H1 (cell line): ENCODE measurements around the gene BRD3OS. TPM values are rescaled to one million over a fixed set of nuclear protein-coding genes. Genes with fewer than 3 reads are reported as not detected.

Source experiments
- CTCF ChIA-PET: fragments of 300-600 bp; sonication (Branson Sonifier 250); formaldehyde crosslinking; loops from one replicate; lab custom pipeline; 2021; ENCODE audit not compliant: partially characterized antibody; lab: Charles Lee
- POLR2A ChIA-PET: fragments of 300-600 bp; sonication (Branson Sonifier 250); formaldehyde crosslinking; loops from one replicate; lab custom pipeline; 2021; ENCODE audit warnings: inconsistent platforms; ENCODE audit not compliant: partially characterized antibody; lab: Charles Lee
- DNase-seq, 2 experiments: peaks; one replicate each; pipeline versions ENCODE4 v3.0.0 to v3.0.0-alpha.2; 2010 to 2022; ENCODE audit warnings: low spot score in 2 of 2, low read depth in 1 of 2, mixed read lengths in 1 of 2
- FAIRE-seq: peaks from 2 replicates; lab custom pipeline; 2011; peaks lifted over from hg19 to GRCh38; lab: Jason Lieb, UNC
- H2AFZ ChIP-seq: 2 replicates; pipeline ENCODE4 v1.8.1; 2012; ENCODE audit warnings: low read length, inconsistent platforms
- H2AK5ac ChIP-seq: 2 replicates; pipeline ENCODE4 v1.6.1; 2013; ENCODE audit warnings: low read depth, low read length
- H2BK120ac ChIP-seq: replicated peaks from 2 replicates; pipeline ENCODE3; 2013; ENCODE audit warnings: low read depth, low read length, inconsistent platforms
- H2BK12ac ChIP-seq: 2 replicates; pipeline ENCODE4 v1.6.1; 2013; ENCODE audit warnings: low read depth, low read length
- H2BK15ac ChIP-seq: 2 replicates; pipeline ENCODE4 v1.6.1; 2013; ENCODE audit warnings: low read length
- H2BK20ac ChIP-seq: 2 replicates; pipeline ENCODE4 v1.6.1; 2013; ENCODE audit warnings: low read length
- H2BK5ac ChIP-seq: 2 replicates; pipeline ENCODE4 v1.6.1; 2013; ENCODE audit warnings: low read depth, low read length
- H3K14ac ChIP-seq: 2 replicates; pipeline ENCODE4 v1.6.1; 2013; ENCODE audit warnings: inconsistent platforms; ENCODE audit not compliant: insufficient read length
- H3K18ac ChIP-seq: 2 replicates; pipeline ENCODE4 v1.6.1; 2013; ENCODE audit warnings: low read length; ENCODE audit errors: extremely low read depth
- H3K23ac ChIP-seq: 2 replicates; pipeline ENCODE4 v1.6.1; 2013; ENCODE audit warnings: inconsistent platforms; ENCODE audit not compliant: insufficient read length
- H3K23me2 ChIP-seq: 2 replicates; pipeline ENCODE4 v1.6.1; 2013; ENCODE audit warnings: low read depth, low read length
- H3K27ac ChIP-seq: 2 replicates; pipeline ENCODE4 v1.6.1; 2011; ENCODE audit warnings: low read depth, low read length, inconsistent platforms
- H3K27me3 ChIP-seq, 4 experiments: replicated peaks in 1 of 4; 1 replicate in 1 of 4; 2 replicates in 3 of 4; pipeline versions ENCODE4 v1.6.1 to v1.8.1; 2011 to 2013; ENCODE audit warnings: low read length in 3 of 4, mild to moderate bottlenecking in 3 of 4, inconsistent platforms in 2 of 4, mixed read lengths in 2 of 4, moderate library complexity in 1 of 4; ENCODE audit not compliant: control insufficient read depth in 3 of 4, insufficient read depth in 3 of 4; ENCODE audit errors: extremely low read depth in 1 of 4
- H3K36me3 ChIP-seq, 4 experiments: 2 replicates each; pipeline versions ENCODE4 v1.6.1 to v1.8.1; 2011 to 2013; ENCODE audit warnings: mild to moderate bottlenecking in 4 of 4, low read length in 3 of 4, moderate library complexity in 2 of 4, control low read depth in 1 of 4, inconsistent platforms in 1 of 4; ENCODE audit not compliant: insufficient read depth in 4 of 4, control insufficient read depth in 2 of 4
- H3K4ac ChIP-seq: replicated peaks from 2 replicates; pipeline ENCODE3; 2013; ENCODE audit warnings: low read length, low read depth, mixed read lengths, inconsistent platforms; ENCODE audit not compliant: insufficient read length
- H3K4me1 ChIP-seq, 4 experiments: replicated peaks in 1 of 4; 1 replicate in 1 of 4; 2 replicates in 3 of 4; pipeline versions ENCODE4 v1.6.1 to v1.8.1; 2011 to 2013; ENCODE audit warnings: low read length in 3 of 4, inconsistent platforms in 2 of 4, mixed read lengths in 1 of 4; ENCODE audit not compliant: insufficient read depth in 4 of 4, control insufficient read depth in 3 of 4
- H3K4me2 ChIP-seq, 2 experiments: 2 replicates each; pipeline versions ENCODE4 v1.6.1 to v1.8.1; 2011 to 2013; ENCODE audit warnings: low read depth in 2 of 2, low read length in 2 of 2, control low read depth in 1 of 2, inconsistent platforms in 1 of 2, mild to moderate bottlenecking in 1 of 2; ENCODE audit not compliant: insufficient read depth in 1 of 2
- H3K4me3 ChIP-seq, 4 experiments: fragments of 200-600, 300-600 bp in 1 of 4; sonication (generic), shearing (Covaris generic), sonication (Bioruptor Twin) in 1 of 4; 2 replicates each; pipeline versions ENCODE4 v1.5.1 to v1.8.1; 2011 to 2016; ENCODE audit warnings: low read length in 4 of 4, low read depth in 3 of 4, control low read depth in 2 of 4, inconsistent platforms in 2 of 4, mild to moderate bottlenecking in 2 of 4, mixed read lengths in 1 of 4, moderate library complexity in 1 of 4; ENCODE audit not compliant: insufficient read depth in 2 of 4; ENCODE audit errors: extremely low read depth in 1 of 4
- H3K56ac ChIP-seq: replicated peaks from 2 replicates; pipeline ENCODE3; 2013; ENCODE audit warnings: low read depth, mild to moderate bottlenecking, mixed read lengths, low read length, inconsistent platforms; ENCODE audit not compliant: insufficient read length
- H3K79me1 ChIP-seq: 2 replicates; pipeline ENCODE4 v1.6.1; 2013; ENCODE audit warnings: low read depth, low read length, control low read depth
- H3K79me2 ChIP-seq, 2 experiments: 2 replicates each; pipeline versions ENCODE4 v1.6.1 to v1.8.1; 2012 to 2013; ENCODE audit warnings: low read length in 2 of 2, mild to moderate bottlenecking in 2 of 2, inconsistent platforms in 1 of 2; ENCODE audit not compliant: insufficient read depth in 2 of 2, control insufficient read depth in 1 of 2
- H3K9ac ChIP-seq, 4 experiments: replicated peaks in 1 of 4; 1 replicate in 1 of 4; 2 replicates in 3 of 4; pipeline versions ENCODE4 v1.6.1 to v1.8.1; 2011 to 2013; ENCODE audit warnings: low read depth in 3 of 4, low read length in 3 of 4, control low read depth in 2 of 4, mild to moderate bottlenecking in 2 of 4, moderate library complexity in 2 of 4, inconsistent platforms in 1 of 4; ENCODE audit errors: extremely low read depth in 1 of 4
- H3K9me3 ChIP-seq, 2 experiments: 2 replicates each; pipeline versions ENCODE4 v1.6.1 to v1.8.1; 2012 to 2013; ENCODE audit warnings: mild to moderate bottlenecking in 2 of 2, moderate library complexity in 2 of 2, control low read depth in 1 of 2, inconsistent platforms in 1 of 2, low read depth in 1 of 2, low read length in 1 of 2, mixed read lengths in 1 of 2; ENCODE audit not compliant: insufficient read depth in 2 of 2
- H4K20me1 ChIP-seq, 2 experiments: replicated peaks in 1 of 2; 2 replicates each; pipeline versions ENCODE3 to v1.8.1; 2011 to 2013; ENCODE audit warnings: inconsistent platforms in 2 of 2, low read length in 2 of 2, mild to moderate bottlenecking in 1 of 2; ENCODE audit not compliant: insufficient read depth in 2 of 2, control insufficient read depth in 1 of 2
- H4K5ac ChIP-seq: 2 replicates; pipeline ENCODE4 v1.6.1; 2013; ENCODE audit warnings: low read length, low read depth, mixed read lengths, inconsistent platforms; ENCODE audit not compliant: insufficient read length
- H4K8ac ChIP-seq: 2 replicates; pipeline ENCODE4 v1.8.0; 2013; ENCODE audit warnings: mild to moderate bottlenecking, moderate library complexity, low read length, inconsistent platforms; ENCODE audit not compliant: insufficient read depth; ENCODE audit errors: extremely low read depth
- H4K91ac ChIP-seq: replicated peaks from 2 replicates; pipeline ENCODE3; 2013; ENCODE audit warnings: low read length, mixed read lengths, inconsistent platforms; ENCODE audit not compliant: insufficient read length
- ASH2L ChIP-seq: fragments of 200-600, 300-600 bp; sonication (generic); IDR thresholded peaks from one replicate; pipeline ENCODE4 v1.7.1; 2017; ENCODE audit warnings: low read length
- CREB1 ChIP-seq: IDR thresholded peaks from 2 replicates; pipeline ENCODE4 v1.6.1; 2012; ENCODE audit warnings: inconsistent platforms
- CTCF ChIP-seq, 3 experiments: IDR thresholded peaks; 1 replicate in 2 of 3; 2 replicates in 1 of 3; pipeline versions ENCODE4 v1.5.1 to v1.6.1; 2011; ENCODE audit warnings: low read length in 3 of 3, mild to moderate bottlenecking in 3 of 3, inconsistent platforms in 2 of 3, low read depth in 1 of 3, moderate library complexity in 1 of 3; ENCODE audit not compliant: insufficient read depth in 1 of 3; ENCODE audit errors: control extremely low read depth in 1 of 3
- EGR1 ChIP-seq: IDR thresholded peaks from 2 replicates; pipeline ENCODE4 v1.6.1; 2011; ENCODE audit warnings: low read depth, low read length, borderline replicate concordance
- POLR2A ChIP-seq, 2 experiments: IDR thresholded peaks; 1 replicate in 1 of 2; 2 replicates in 1 of 2; pipeline ENCODE4 v1.6.1; 2011; ENCODE audit warnings: low read depth in 2 of 2, low read length in 2 of 2, mild to moderate bottlenecking in 2 of 2; ENCODE audit errors: control extremely low read depth in 1 of 2
- POLR2AphosphoS5 ChIP-seq: IDR thresholded peaks from 2 replicates; pipeline ENCODE4 v1.6.1; 2011; ENCODE audit warnings: low read depth, low read length
- USF2 ChIP-seq: IDR thresholded peaks from 2 replicates; pipeline ENCODE4 v1.6.1; 2011; ENCODE audit warnings: low read length, improper control_type of control experiment
- WGBS, 2 experiments: shearing (Covaris generic) in 1 of 2; methylation state at CpG; one replicate each; pipeline versions ENCODE4 v1.1.6 to v1.1.7; 2013 to 2015; ENCODE audit warnings: low lambda C conversion rate in 2 of 2, mixed read lengths in 2 of 2, inconsistent platforms in 1 of 2, low coverage in 1 of 2, missing lambda C conversion rate in 1 of 2; ENCODE audit not compliant: insufficient replicate concordance in 2 of 2, insufficient coverage in 1 of 2, insufficient read length in 1 of 2; ENCODE audit errors: extremely low coverage in 1 of 2, missing lambda C conversion rate in 1 of 2; 5-methylcytosine and 5-hydroxymethylcytosine counted together
- polyA plus RNA-seq, 7 experiments: library from polyadenylated mRNA; depleted of rRNA in 3 of 7; stranded (reverse) in 5 of 7; unstranded in 2 of 7; fragments of >200 nt in 5 of 7; fragments of 200-250 nt in 2 of 7; gene quantifications; 1 replicate in 5 of 7; 2 replicates in 1 of 7; 4 replicates in 1 of 7; pipeline versions ENCODE4 v1.2.1 to v1.2.3, GENCODE V29; 2011 to 2013; ENCODE audit warnings: missing spikeins in 2 of 7, mixed read lengths in 2 of 7
- total RNA-seq: library from RNA; stranded (reverse); fragmentation: NEBNext Ultra II Directional; extraction: Animal tissue kit (Norgen Biotek cat#: 25700); gene quantifications from 2 replicates; pipeline ENCODE4 v1.2.1, GENCODE V29; 2021

The BRD3OS gene
- total and polyA plus RNA-seq, 2 of the 8 experiments (the other 6 are each of a cell fraction or from before 2014, with no cell fraction given): 12.7 to 20.2 TPM

DNA sequence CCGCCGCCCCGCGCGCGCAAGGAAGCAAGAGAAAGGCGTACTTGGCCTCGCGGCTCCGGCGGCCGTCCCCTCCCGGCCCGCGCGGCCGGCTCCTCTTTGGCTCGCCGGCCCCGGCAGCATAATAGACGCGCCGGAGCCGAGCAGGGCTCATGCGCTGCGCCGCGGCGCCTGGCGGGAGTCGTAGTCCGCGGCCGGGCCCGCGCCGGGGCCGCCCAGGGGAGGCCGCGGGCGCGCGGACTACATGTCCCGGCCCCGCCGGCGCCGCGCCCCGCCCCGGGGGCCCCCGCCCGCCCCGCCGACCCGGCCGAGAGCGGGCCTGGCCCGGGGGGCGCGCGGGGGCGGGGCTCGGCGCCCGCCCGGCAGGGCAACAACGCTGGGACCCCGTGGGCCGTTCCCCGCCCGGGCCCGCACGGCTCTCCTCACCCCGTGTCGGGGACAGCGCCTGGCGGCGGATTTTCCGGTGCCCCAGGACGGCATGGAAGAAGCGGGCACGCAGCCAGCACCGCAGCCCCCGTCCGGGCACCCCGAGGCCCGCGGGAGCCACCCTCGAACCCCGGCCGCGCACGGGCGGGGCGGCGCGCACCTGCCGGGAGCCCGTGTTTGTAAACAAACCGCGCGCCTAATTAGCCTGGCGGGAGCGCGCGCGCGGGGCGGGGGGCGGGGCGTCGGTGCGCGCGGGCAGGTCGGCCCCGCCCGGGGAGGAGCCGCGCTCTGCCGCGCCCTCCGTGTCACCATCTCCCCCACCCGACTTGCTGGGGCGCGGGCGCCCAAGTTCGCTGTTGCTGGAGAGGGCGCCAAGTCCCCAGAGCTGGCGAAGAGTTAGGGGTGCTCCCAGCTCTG is 42.8 kb downstream of the BRD3OS start, which contains the start of gene BRD3:
Gene BRD3 (minus strand): TSS at position 123 of the 840 bp plus-strand sequence. CDS start 14,549 bp downstream, outside the sequence.
- H3K18ac ChIP-seq: peak within 1 kb of the TSS; percentile 60; the same call in 1 of the 2 replicates
- peaks cover 5% of the 10 kb centered on the region for H3K23me2 ChIP-seq
- peak within 1 kb of the TSS; percentile 77 for H3K56ac ChIP-seq
- H3K79me2 ChIP-seq: peaks cover 29 to 41% of the 10 kb centered on the region in 2 experiments
- peaks cover 0 to 9% (median 7%) of the 10 kb centered on the region in 4 experiments; a peak in 5 of 7 replicates for H3K4me1 ChIP-seq
- WGBS, 2 experiments: 0% methylated on average over 20 of the region's 131 CpGs; no CpG with 5 or more reads in 1 of the 2 experiments
- no peak within 1 kb of the TSS; the same call in 1 of the 2 replicates for H2AFZ ChIP-seq
- peaks cover 3 to 8% of the 10 kb centered on the region in 2 experiments; a peak in 2 of 4 replicates for H3K9me3 ChIP-seq
- H2AK5ac ChIP-seq: no peak within 1 kb of the TSS
- peak within 1 kb of the TSS; percentile 77 for H3K27ac ChIP-seq
- peak within 1 kb of the TSS; percentile 52 to 100 (median 92) for H3K4me3 ChIP-seq
- no peak within 1 kb of the TSS for H3K14ac ChIP-seq
- peak within 1 kb of the TSS; percentile 91; the same call in 1 of the 2 replicates for H4K8ac ChIP-seq
- peak within 1 kb of the TSS; percentile 88 for H4K91ac ChIP-seq
- peaks cover 23 to 28% of the 10 kb centered on the region in 2 experiments for H4K20me1 ChIP-seq
- H3K4ac ChIP-seq: peak within 1 kb of the TSS; percentile 69
- no peak within 1 kb of the TSS for H2BK20ac ChIP-seq
- POLR2A ChIA-PET: interaction anchor here (0.6 to 1.5 kb wide), 3 partner anchors 17 to 68 kb away, joined by 3 to 4 read pairs (median 3); partner anchors contain the start of gene WDR5
- CTCF ChIA-PET: interaction anchor here (1.4 kb wide), 1 partner anchor 95 kb away, joined by 3 read pairs; no protein-coding TSS in a partner anchor
- no peaks in the 10 kb centered on the region; a peak in 1 of 8 replicates for H3K36me3 ChIP-seq
- no peak within 1 kb of the TSS for H2BK15ac ChIP-seq
- no peak within 1 kb of the TSS for H2BK12ac ChIP-seq
- H3K27me3 ChIP-seq: peaks cover 0 to 13% (median 10%) of the 10 kb centered on the region in 4 experiments; a peak in 3 of 7 replicates
- peak within 1 kb of the TSS; percentile 71 for H4K5ac ChIP-seq
- no peak within 1 kb of the TSS for H3K23ac ChIP-seq
- peak within 1 kb of the TSS; percentile 87 to 88 for H3K4me2 ChIP-seq
- FAIRE-seq: no peak
- H2BK5ac ChIP-seq: 0 out of 2 replicates have a peak within 1 kb of the TSS, but pooled peaks have one; percentile 35
- peak within 1 kb of the TSS; percentile 76 to 96 (median 88) for H3K9ac ChIP-seq
- H3K79me1 ChIP-seq: peaks cover 15% of the 10 kb centered on the region
- DNase-seq: peak; percentile 53 to 87
- H2BK120ac ChIP-seq: peak within 1 kb of the TSS; percentile 54
- no peak for TF ChIP-seq ASH2L
- TF ChIP-seq EGR1: no peak
- TF ChIP-seq USF2: no peak
- peak; percentile 88 for TF ChIP-seq POLR2AphosphoS5
- TF ChIP-seq POLR2A (IDR thresholded peaks at IDR 0.05; ENCODE audit: control extremely low read depth in 1 of 2, low read depth in 2 of 2, low read length in 2 of 2): peak in 1 of 2 experiments; percentile 82; a peak in 2 of 3 replicates
- TF ChIP-seq CTCF (IDR thresholded peaks at IDR 0.05; ENCODE audit: control extremely low read depth in 1 of 3, insufficient read depth in 1 of 3, low read depth in 1 of 3, low read length in 3 of 3): no peak
- peak; percentile 73 for TF ChIP-seq CREB1
